ENCODE results near the gene CHID1.

- no peak for TF ChIP-seq CTCF (IDR thresholded peaks at IDR 0.05)
- TF ChIP-seq POLR2A (IDR thresholded peaks at IDR 0.05): no peak
Measured at GRCh38 chr11:895331-896110, 15.1 kb downstream of the CHID1 start.

Data from body of pancreas (tissue), 4 donors.